ENCODE measurements around the gene TNKS1BP1.

The TNKS1BP1 gene

DNA sequence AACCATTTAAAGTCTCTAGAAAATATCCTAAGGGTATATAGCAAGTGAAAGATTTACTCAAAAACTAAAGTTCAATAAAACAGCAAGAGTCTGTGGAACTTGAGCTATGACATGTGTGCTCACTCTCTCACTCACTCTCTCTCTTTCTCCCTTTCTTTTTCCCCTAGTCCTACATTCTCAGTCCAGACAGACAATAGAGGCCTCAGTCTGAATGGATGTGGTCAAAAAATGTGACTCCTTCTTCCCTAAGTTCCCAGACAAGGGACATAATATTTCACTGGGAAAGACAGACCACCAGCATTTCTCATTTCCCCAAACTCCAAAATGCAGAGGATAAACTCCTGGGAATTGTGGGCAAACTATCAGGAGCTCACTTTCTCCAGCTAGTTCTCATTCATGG is 70.1 kb downstream of the TNKS1BP1 start:
- no peak for DNase-seq (ENCODE audit: low spot score)

DNA sequence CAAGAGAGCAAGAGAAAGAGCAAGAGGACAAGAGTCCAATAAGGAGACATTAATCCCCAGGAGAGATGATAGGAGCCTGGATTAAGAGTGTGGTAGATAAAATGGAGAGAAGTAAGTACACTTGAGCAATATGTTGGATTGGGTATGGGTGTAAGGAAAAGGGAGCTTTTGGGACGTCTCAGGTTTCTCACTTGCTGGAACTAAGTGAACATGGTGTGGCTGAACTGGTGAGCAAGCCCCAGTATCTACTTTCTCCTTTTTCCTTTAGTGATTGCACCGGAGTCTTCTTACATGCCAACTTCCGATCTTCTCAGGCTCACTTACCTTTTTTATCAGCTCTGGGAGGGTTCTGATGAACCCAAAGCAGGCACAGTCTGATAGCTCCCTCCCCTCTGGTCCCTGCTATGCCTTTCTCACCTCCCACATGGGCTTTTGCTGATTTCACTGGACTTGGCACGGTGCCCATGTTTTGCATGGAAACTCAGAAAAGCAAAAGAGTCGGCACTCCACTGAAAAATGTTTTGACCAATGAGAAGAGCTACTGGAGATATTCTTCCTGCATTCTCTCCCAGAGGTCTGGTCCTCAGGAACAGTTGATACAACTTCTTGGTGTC is 73.2 kb downstream of the TNKS1BP1 start:
- DNase-seq (ENCODE audit: low spot score) = no peak

DNA sequence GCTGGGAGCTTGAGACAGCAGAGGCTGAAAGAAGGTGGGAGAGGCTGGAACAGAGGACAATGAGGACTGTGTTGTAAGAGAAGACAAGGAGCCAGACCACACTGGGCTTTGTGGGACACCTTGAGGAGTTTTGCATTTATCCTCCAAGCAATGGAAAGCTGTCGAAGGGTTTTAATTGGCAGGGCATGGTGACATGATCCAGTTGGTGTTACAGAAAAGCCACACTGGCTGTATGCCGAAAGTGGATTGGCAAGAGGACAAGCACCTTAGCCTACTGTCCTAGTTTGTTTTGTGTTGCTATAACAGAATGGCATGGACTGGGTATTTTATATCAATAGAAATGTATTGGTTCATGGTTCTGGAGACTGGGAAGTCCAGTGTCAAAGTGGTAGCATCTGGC is 73.7 kb downstream of the TNKS1BP1 start:
- no peak for DNase-seq (ENCODE audit: low spot score)
